ENCODE data around the gene DEFB108B. TPM values are rescaled to one million over a fixed set of nuclear protein-coding genes. Genes with fewer than 3 reads are reported as not detected.
"Not testable (repeated sequence)": the region's sequence is repeated elsewhere in the genome, so short reads cannot be mapped to it uniquely, and the experiment has no call there.

The DEFB108B gene
- total RNA-seq, 1 experiment from 2014 or later = not detected

- DNase-seq = not testable (repeated sequence)
Observed at GRCh38 chr11:71860835-71861234, 27.8 kb downstream of the DEFB108B start.

GRCh38 chr11:71863978-71864627 lies 31.1 kb downstream of the DEFB108B start:
- DNase-seq; H3K36me3 ChIP-seq (replicated peaks; ENCODE audit: control insufficient read depth, insufficient read depth, low read length); H3K4me3 ChIP-seq (ENCODE audit: insufficient read depth, low read depth, low read length); H3K27me3 ChIP-seq (ENCODE audit: control insufficient read depth, insufficient read depth, low read length): not testable (repeated sequence)

More at GRCh38 chr11:71860835-71861234, 27.8 kb downstream of the DEFB108B start:
- H3K36me3 ChIP-seq (replicated peaks; ENCODE audit: control insufficient read depth, insufficient read depth, low read length); H3K4me3 ChIP-seq (ENCODE audit: insufficient read depth, low read depth, low read length); H3K27me3 ChIP-seq (ENCODE audit: control insufficient read depth, insufficient read depth, low read length): not testable (repeated sequence)

GRCh38 chr11:71867209-71867608 lies 34.2 kb downstream of the DEFB108B start:
- not testable (repeated sequence) for H3K36me3 ChIP-seq (replicated peaks; ENCODE audit: control insufficient read depth, insufficient read depth, low read length); DNase-seq; H3K4me3 ChIP-seq (ENCODE audit: insufficient read depth, low read depth, low read length); H3K27me3 ChIP-seq (ENCODE audit: control insufficient read depth, insufficient read depth, low read length)

- not testable (repeated sequence) for H3K4me3 ChIP-seq (ENCODE audit: insufficient read depth, low read depth, low read length); H3K36me3 ChIP-seq (replicated peaks; ENCODE audit: control insufficient read depth, insufficient read depth, low read length); DNase-seq; H3K27me3 ChIP-seq (ENCODE audit: control insufficient read depth, insufficient read depth, low read length)
Observed at GRCh38 chr11:71869931-71870330, 36.9 kb downstream of the DEFB108B start.

- not testable (repeated sequence) for H3K27me3 ChIP-seq (ENCODE audit: control insufficient read depth, insufficient read depth, low read length); H3K4me3 ChIP-seq (ENCODE audit: insufficient read depth, low read depth, low read length)
Observed at GRCh38 chr11:71870661-71871060, 37.7 kb downstream of the DEFB108B start.

GRCh38 chr11:71876262-71876661 lies 43.3 kb downstream of the DEFB108B start:
- H3K27me3 ChIP-seq (ENCODE audit: control insufficient read depth, insufficient read depth, low read length); H3K36me3 ChIP-seq (replicated peaks; ENCODE audit: control insufficient read depth, insufficient read depth, low read length); DNase-seq; H3K4me3 ChIP-seq (ENCODE audit: insufficient read depth, low read depth, low read length): not testable (repeated sequence)

More at GRCh38 chr11:71870661-71871060, 37.7 kb downstream of the DEFB108B start:
- not testable (repeated sequence) for H3K36me3 ChIP-seq (replicated peaks; ENCODE audit: control insufficient read depth, insufficient read depth, low read length); DNase-seq

GRCh38 chr11:71878059-71878458 lies 45.1 kb downstream of the DEFB108B start, which contains the start of gene DEFB131B:
Gene DEFB131B (plus strand): TSS chr11:71878453. CDS start chr11:71878453, 0 bp downstream.
- H3K27me3 ChIP-seq (ENCODE audit: control insufficient read depth, insufficient read depth, low read length); H3K4me3 ChIP-seq (ENCODE audit: insufficient read depth, low read depth, low read length); DNase-seq; H3K36me3 ChIP-seq (replicated peaks; ENCODE audit: control insufficient read depth, insufficient read depth, low read length): not testable (repeated sequence)

GRCh38 chr11:71885806-71886205 lies 52.8 kb downstream of the DEFB108B start:
- not testable (repeated sequence) for H3K36me3 ChIP-seq (replicated peaks; ENCODE audit: control insufficient read depth, insufficient read depth, low read length); H3K4me3 ChIP-seq (ENCODE audit: insufficient read depth, low read depth, low read length); DNase-seq; H3K27me3 ChIP-seq (ENCODE audit: control insufficient read depth, insufficient read depth, low read length)

Other genes starting within 250 kb of the DEFB108B start
- not detected in 2 replicates for gene DEFB131B, start 45.3 kb downstream of the DEFB108B start, total RNA-seq (2014; rRNA removed; shearing (Covaris generic))
- gene XNDC1N, start 95.4 kb downstream of the DEFB108B start, total RNA-seq (2014; rRNA removed; shearing (Covaris generic)) = 4.2 and 7.6 TPM in 2 replicates
- gene RNF121, start 95.8 kb downstream of the DEFB108B start, total RNA-seq (2014; rRNA removed; shearing (Covaris generic)) = 18.7 and 22.7 TPM in 2 replicates
- 3.1 and 4.5 TPM in 2 replicates for gene IL18BP, start 165.7 kb downstream of the DEFB108B start, total RNA-seq (2014; rRNA removed; shearing (Covaris generic))
- gene NUMA1, start 247.3 kb downstream of the DEFB108B start, total RNA-seq (2014; rRNA removed; shearing (Covaris generic)) = 97.5 and 125 TPM in 2 replicates
- 4.2 and 6.7 TPM in 2 replicates for gene LRRC51, start 247.7 kb downstream of the DEFB108B start, total RNA-seq (2014; rRNA removed; shearing (Covaris generic))